ENCODE results near the gene CBLN3.

Gene CBLN3

DNA sequence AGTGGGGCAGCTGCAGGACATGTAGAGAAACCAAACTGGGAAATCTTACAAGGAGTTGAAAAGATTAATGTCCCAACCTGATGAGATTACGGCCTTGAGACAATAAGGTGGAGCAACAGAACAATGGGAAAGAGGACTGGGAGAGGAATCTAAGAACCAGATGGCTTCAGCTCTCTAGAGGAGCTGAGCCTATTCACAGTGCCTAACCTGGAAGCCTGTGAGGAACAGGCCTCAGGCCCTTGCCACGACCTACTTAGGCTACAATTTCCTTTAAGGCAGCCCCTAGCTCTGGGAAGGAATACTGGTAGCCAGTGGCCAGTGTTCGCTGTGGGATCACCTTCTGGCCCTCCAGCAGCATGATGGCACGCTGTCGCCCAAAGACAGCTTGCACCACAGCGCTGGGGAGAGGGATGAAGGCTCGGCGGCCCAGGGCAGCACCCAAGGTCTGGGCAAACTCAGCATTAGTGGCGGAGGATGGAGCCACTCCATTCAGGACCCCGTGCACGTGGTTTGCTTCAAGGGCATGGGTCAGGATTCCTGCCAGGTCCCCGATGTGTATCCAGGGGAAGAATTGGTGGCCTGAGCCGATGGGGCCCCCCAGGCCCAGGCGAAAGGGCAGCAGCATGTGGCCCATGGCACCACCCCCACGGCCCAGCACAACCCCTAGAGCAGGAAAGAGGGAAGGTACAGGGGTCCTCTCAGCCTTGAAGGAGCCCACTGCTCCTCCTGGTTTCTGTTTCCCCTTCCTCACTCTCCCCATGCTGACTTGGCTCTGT lies 10.6 kb upstream of the CBLN3 start:
- TF ChIP-seq, protein P1, sequence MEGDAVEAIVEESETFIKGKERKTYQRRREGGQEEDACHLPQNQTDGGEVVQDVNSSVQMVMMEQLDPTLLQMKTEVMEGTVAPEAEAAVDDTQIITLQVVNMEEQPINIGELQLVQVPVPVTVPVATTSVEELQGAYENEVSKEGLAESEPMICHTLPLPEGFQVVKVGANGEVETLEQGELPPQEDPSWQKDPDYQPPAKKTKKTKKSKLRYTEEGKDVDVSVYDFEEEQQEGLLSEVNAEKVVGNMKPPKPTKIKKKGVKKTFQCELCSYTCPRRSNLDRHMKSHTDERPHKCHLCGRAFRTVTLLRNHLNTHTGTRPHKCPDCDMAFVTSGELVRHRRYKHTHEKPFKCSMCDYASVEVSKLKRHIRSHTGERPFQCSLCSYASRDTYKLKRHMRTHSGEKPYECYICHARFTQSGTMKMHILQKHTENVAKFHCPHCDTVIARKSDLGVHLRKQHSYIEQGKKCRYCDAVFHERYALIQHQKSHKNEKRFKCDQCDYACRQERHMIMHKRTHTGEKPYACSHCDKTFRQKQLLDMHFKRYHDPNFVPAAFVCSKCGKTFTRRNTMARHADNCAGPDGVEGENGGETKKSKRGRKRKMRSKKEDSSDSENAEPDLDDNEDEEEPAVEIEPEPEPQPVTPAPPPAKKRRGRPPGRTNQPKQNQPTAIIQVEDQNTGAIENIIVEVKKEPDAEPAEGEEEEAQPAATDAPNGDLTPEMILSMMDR (IDR thresholded peaks at IDR 0.05; ENCODE audit: extremely low read depth, insufficient read depth, missing control alignments): no peak
- DNase-seq (ENCODE audit: low spot score): no peak
- in situ Hi-C loops (cut with MboI; ENCODE audit: low pct_unique_long_range_greater_than_20kb, low sequenced_read_pairs, unreplicated experiment): loop anchor here (5.0 kb wide), 1 partner anchor 108 kb away; no protein-coding TSS in a partner anchor

DNA sequence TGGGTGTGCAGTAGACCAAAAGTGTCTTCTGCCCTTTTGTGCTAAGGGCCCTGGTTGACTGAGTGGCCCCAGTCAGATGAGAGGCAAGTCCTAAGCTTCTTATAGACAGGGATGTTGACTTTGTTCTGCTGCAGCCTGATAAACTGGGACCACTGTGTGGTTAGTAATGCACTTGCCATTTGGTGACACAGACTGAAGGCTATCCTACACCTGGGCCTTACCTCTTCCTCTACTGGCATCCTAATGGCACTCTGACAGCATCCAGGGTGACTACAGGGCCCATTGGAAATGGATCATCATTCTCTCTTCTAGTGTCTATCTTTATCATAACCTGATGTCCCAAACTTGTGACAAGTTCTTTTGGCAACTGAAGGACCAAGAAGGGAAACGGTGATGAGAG lies 9.8 kb upstream of the CBLN3 start:
- TF ChIP-seq, protein P1 (IDR thresholded peaks at IDR 0.05; ENCODE audit: extremely low read depth, insufficient read depth, missing control alignments): no peak
- DNase-seq (ENCODE audit: low spot score): peak; percentile 4
- in situ Hi-C loops (cut with MboI; ENCODE audit: low pct_unique_long_range_greater_than_20kb, low sequenced_read_pairs, unreplicated experiment): loop anchor here (5.0 kb wide), 1 partner anchor 107 kb away; no protein-coding TSS in a partner anchor

DNA sequence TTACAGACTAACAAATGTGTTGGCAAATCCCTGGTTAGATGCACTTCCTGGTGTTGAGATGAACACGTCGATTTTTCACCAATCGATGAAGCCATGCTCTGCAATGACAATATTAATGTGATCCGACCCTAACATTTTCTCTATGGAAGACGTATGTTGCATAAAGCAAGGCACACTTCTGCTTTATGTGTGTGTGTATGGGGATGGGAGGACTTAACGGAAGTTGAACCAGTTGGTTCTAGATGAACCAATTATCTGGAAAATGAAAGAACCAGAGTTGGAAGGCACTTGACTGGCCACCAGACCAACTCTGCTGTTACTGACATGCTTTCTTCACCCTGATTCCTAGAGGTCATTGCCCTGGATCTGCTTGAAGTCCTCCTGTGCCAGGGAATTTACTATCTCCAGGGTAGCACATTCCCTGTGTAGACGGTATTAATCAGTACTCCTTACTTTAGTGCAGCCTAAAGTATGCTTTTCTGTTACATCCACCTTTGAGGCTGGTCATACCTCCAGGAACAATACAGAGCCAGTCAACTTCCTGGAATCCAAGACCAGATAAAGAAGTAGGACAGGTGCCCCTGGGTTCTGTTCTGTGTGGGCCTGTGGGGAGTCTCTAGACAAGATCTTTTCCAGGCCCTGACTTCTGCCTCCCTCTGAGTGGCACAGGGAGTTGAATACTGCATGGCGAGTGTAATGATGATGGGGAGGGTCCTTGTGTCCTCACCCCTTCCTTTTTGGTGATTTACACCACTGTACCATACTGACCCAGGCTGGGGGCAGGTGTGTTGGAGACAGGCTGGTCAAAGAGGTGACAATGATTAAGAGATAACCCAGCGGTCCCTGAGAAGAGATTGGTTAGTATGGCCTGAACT lies 9.0 kb upstream of the CBLN3 start:
- no peak for DNase-seq (ENCODE audit: low spot score)
- in situ Hi-C loops (cut with MboI; ENCODE audit: low pct_unique_long_range_greater_than_20kb, low sequenced_read_pairs, unreplicated experiment): loop anchor here (5.0 kb wide), 1 partner anchor 106 kb away; no protein-coding TSS in a partner anchor
- TF ChIP-seq, protein P1 (IDR thresholded peaks at IDR 0.05; ENCODE audit: extremely low read depth, insufficient read depth, missing control alignments): no peak

DNA sequence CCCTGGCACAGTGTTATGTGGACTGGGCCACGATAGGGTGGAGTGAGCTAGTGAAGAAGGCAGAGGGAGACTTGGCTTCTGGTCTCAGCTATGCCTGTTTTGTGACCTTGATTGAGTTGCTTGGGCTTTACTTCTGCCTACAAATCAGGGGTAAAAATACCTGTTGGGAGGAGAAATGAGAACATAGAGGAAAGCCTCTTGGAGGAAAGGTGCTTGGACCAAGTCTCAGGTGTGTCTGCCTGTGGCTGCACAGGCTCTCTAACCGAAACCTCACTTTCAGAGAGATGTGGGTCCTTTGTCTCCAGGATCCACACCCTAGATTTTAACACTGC lies 8.2 kb upstream of the CBLN3 start:
- in situ Hi-C loops (cut with MboI; ENCODE audit: low pct_unique_long_range_greater_than_20kb, low sequenced_read_pairs, unreplicated experiment): loop anchor here (5.0 kb wide), 1 partner anchor 105 kb away; no protein-coding TSS in a partner anchor
- TF ChIP-seq, protein P1 (IDR thresholded peaks at IDR 0.05; ENCODE audit: extremely low read depth, insufficient read depth, missing control alignments): no peak

DNA sequence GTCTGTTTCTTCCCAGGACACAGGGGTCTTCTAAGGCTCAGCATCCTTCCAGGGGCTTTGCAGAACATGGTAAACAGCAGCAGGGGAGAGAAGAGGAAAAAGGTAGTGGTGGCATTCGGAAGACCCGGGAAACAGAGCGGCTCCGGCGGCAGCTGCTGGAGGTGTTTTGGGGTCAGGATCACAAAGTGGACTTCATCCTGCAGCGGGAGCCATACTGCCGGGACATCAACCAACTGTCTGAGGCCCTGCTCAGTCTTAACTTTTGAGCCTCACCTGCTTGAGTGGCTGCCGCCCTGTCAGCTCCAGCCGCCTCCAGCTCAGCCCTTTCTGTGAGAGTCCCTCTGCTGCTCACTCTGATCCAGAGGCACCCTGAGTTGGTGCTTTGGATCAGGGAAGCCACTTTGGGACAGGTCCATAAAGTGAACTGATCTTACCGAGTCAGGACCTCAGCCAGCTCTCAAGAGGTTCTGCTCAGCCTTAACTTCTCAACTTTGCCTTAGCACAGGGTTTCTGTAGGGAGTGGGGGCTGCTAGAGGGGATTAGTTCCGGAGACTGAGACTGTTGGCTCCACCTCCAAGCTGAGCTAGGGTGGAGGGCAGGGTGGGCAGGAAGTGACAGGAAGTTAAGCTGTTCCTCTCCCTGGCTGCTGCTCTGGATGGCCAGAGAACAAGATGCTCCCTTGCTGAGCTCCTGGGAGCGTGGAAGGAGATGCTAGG lies 7.7 kb upstream of the CBLN3 start:
- in situ Hi-C loops (cut with MboI; ENCODE audit: low pct_unique_long_range_greater_than_20kb, low sequenced_read_pairs, unreplicated experiment): loop anchor here (5.0 kb wide), 1 partner anchor 105 kb away; no protein-coding TSS in a partner anchor
- peak; percentile 4 for DNase-seq (ENCODE audit: low spot score)
- TF ChIP-seq, protein P1 (IDR thresholded peaks at IDR 0.05; ENCODE audit: extremely low read depth, insufficient read depth, missing control alignments): no peak

More for the DNA sequence above, 8.2 kb upstream of the CBLN3 start:
- DNase-seq (ENCODE audit: low spot score): peak; percentile 14
